HG03432 (cell line): ENCODE data around the gene DNAJC12.
A peak's percentile ranks its signal among the peaks of the same experiment; 100 is the strongest.
"Not testable (repeated sequence)": the region's sequence is repeated elsewhere in the genome, so short reads cannot be mapped to it uniquely, and the experiment has no call there.

Source experiments
- ATAC-seq: cut with Tn5 transposase; IDR thresholded peaks from one replicate; pipeline ENCODE4 v1.9.1; 2021; ENCODE audit warnings: mild to moderate bottlenecking, moderate library complexity; ENCODE audit not compliant: unreplicated experiment

Gene DNAJC12

GRCh38 chr10:67841737-67842136 lies 3.7 kb upstream of the DNAJC12 start:
- ATAC-seq, result no peak

GRCh38 chr10:67839951-67840350 lies 2.0 kb upstream of the DNAJC12 start:
- no peak for ATAC-seq

- ATAC-seq, result not testable (repeated sequence)
Observed at GRCh38 chr10:67839511-67839910, 1.5 kb upstream of the DNAJC12 start.

GRCh38 chr10:67836972-67837371 lies 1.0 kb downstream of the DNAJC12 start:
- ATAC-seq, result no peak

GRCh38 chr10:67836488-67836887 lies 1.5 kb downstream of the DNAJC12 start:
- no peak for ATAC-seq

GRCh38 chr10:67835541-67836394 lies 2.2 kb downstream of the DNAJC12 start:
- ATAC-seq, result not testable (repeated sequence)

- ATAC-seq, result no peak
Observed at GRCh38 chr10:67834375-67834774, 3.6 kb downstream of the DNAJC12 start.

GRCh38 chr10:67827811-67828210 lies 10.2 kb downstream of the DNAJC12 start:
- ATAC-seq, result no peak

GRCh38 chr10:67819768-67820204 lies 18.2 kb downstream of the DNAJC12 start:
- ATAC-seq, result peak; percentile 79

GRCh38 chr10:67818323-67818722 lies 19.7 kb downstream of the DNAJC12 start:
- peak; percentile 68 for ATAC-seq

GRCh38 chr10:67816719-67817118 lies 21.3 kb downstream of the DNAJC12 start:
- ATAC-seq, result no peak

- ATAC-seq, result no peak
Observed at GRCh38 chr10:67815571-67816059, 22.4 kb downstream of the DNAJC12 start.

GRCh38 chr10:67812007-67812406 lies 26.0 kb downstream of the DNAJC12 start:
- ATAC-seq, result no peak

GRCh38 chr10:67809107-67809506 lies 28.9 kb downstream of the DNAJC12 start:
- ATAC-seq, result no peak

- ATAC-seq, result no peak
Observed at GRCh38 chr10:67808704-67809103, 29.3 kb downstream of the DNAJC12 start.

- no peak for ATAC-seq
Observed at GRCh38 chr10:67807855-67808456, 30.0 kb downstream of the DNAJC12 start.

GRCh38 chr10:67804395-67804678 lies 33.7 kb downstream of the DNAJC12 start:
- ATAC-seq, result no peak

GRCh38 chr10:67803588-67804394 lies 34.2 kb downstream of the DNAJC12 start:
- ATAC-seq, result peak; percentile 88

- ATAC-seq, result peak; percentile 50
Observed at GRCh38 chr10:67802767-67803538, 35.0 kb downstream of the DNAJC12 start.

GRCh38 chr10:67801118-67801517 lies 36.9 kb downstream of the DNAJC12 start:
- no peak for ATAC-seq
